Colon (tissue), 2 donors: ENCODE measurements around the gene TJP2.
"Not testable (repeated sequence)": the region's sequence is repeated elsewhere in the genome, so short reads cannot be mapped to it uniquely, and the experiment has no call there.

ENCODE experiments used
- FAIRE-seq: peaks from 2 replicates; lab custom pipeline; 2012; peaks lifted over from hg19 to GRCh38; lab: Jason Lieb, UNC
- donor health status: control.
- donor health status: control.

TJP2 gene

GRCh38 chr9:69295872-69296552 lies 121.9 kb downstream of the TJP2 start:
- FAIRE-seq, result no peak

- FAIRE-seq, result no peak
These were observed 123.4 kb downstream of the TJP2 start for GRCh38 chr9:69297300-69297980.

- FAIRE-seq, result no peak
These were observed 125.2 kb downstream of the TJP2 start for GRCh38 chr9:69299315-69299714.

GRCh38 chr9:69299826-69300225 lies 125.7 kb downstream of the TJP2 start:
- FAIRE-seq, result no peak

- no peak for FAIRE-seq
These were observed 129.3 kb downstream of the TJP2 start for GRCh38 chr9:69303331-69303730.

GRCh38 chr9:69306895-69307445 lies 132.9 kb downstream of the TJP2 start:
- not testable (repeated sequence) for FAIRE-seq

- FAIRE-seq, result no peak
These were observed 133.5 kb downstream of the TJP2 start for GRCh38 chr9:69307446-69308205.

- no peak for FAIRE-seq
These were observed 134.3 kb downstream of the TJP2 start for GRCh38 chr9:69308206-69308931.

GRCh38 chr9:69313175-69313574 lies 139.1 kb downstream of the TJP2 start:
- no peak for FAIRE-seq

- FAIRE-seq, result no peak
These were observed 140.5 kb downstream of the TJP2 start for GRCh38 chr9:69314547-69314946.

GRCh38 chr9:69317081-69317480 lies 143.0 kb downstream of the TJP2 start:
- FAIRE-seq, result no peak

GRCh38 chr9:69317894-69318293 lies 143.8 kb downstream of the TJP2 start:
- no peak for FAIRE-seq

- FAIRE-seq, result no peak
These were observed 145.4 kb downstream of the TJP2 start for GRCh38 chr9:69319324-69320025.

- FAIRE-seq, result no peak
These were observed 148.2 kb downstream of the TJP2 start for GRCh38 chr9:69322256-69322655.

GRCh38 chr9:69323861-69324260 lies 149.8 kb downstream of the TJP2 start:
- no peak for FAIRE-seq
